NCI-H510A (cell line): ENCODE measurements around the gene TSPAN18.

Experiments
- DNase-seq: peaks from one replicate; lab custom pipeline; 2025; lab: John Stamatoyannopoulos, UW

Gene TSPAN18

GRCh38 chr11:44979543-44980399 is 253.0 kb downstream of the TSPAN18 start:
- no peak for DNase-seq

DNA sequence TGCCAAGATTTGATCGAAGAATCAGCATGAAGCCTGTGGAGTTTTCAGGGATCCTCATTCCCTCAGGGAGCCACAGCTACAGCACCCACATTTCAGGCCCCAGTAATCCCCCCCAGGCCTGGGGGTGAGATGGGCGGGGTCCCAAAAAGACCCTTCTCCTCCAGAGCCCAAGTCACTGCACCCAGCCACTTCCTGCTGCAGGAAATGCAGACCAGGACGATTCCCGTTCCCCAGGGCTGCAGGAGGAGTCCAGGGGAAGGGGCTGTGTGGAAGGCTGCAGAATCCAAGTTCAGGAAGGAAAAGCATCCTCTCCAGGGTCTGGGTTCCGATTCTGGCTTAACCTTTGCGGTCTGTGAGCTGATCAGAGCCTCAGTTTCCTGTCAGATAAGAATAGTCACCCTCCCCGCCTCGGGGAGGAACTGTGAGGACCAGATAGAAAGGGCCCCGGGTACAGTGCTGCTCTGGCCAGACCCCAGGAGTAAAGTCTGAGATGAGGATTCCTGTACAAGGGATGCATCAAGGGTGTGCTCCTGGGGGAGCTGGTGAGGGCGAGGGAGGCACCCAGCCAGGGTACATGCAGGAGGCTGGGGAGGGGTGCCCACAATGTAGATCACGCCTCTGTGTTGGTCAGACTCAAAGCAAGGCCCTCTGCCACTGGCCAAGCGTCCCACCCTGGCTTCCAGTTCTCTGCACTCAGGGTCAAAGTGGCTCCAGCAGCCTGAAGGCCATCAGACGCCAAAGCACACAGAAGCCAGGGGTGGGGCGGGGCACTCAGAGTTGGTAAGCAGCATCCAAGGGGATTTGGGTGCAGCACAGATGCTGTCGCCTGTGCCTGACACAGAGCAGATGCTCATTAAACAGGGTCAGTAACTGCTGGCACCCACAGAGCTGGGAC is 254.0 kb downstream of the TSPAN18 start:
- DNase-seq = no peak
